ENCODE data around the gene THTPA.

THTPA gene

DNA sequence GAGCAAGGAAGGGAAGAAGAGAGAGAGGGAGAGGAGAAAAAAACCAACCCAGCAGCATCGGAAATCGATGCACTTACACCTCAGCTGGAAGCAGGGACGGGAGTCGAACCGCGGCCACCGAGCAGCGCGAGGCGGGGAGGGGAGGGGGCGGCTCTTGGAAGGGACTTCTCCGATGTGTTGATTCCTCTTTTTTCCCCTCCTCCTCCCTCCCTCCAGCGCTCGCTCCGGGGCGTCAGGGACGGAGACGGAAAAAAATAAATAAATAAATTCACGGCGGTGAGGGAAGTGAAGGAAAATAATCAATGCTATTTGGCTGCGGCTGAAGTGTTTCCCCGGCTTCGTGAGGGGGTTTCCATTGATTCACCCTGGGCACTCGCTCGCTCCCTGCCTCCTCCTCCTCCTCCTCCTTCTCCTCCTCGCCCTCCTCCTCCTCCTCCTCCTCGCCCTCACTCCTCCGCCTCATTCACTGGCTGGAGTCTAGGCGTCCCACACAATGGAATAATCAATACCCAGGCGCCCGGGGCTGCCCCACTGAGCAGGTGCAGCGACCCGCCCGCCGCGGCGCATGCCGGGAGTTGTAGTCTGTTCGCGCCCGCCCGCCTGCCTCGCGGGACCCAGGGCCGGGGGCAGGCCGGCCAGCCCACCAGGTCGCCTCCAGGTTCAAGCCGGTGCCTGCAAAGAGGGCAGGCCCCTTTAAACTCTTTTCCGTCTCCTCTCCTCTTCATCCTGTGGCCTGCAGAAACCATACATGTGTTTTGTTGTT, 4.6 kb upstream of the THTPA start, which contains the start of gene ZFHX2:
Gene ZFHX2 (minus strand): TSS at position 500 of the 763 bp plus-strand sequence. CDS start 16,440 bp downstream, outside the sequence.
- peak; percentile 45 to 52 for DNase-seq (ENCODE audit: low read depth in 2 of 2)

DNA sequence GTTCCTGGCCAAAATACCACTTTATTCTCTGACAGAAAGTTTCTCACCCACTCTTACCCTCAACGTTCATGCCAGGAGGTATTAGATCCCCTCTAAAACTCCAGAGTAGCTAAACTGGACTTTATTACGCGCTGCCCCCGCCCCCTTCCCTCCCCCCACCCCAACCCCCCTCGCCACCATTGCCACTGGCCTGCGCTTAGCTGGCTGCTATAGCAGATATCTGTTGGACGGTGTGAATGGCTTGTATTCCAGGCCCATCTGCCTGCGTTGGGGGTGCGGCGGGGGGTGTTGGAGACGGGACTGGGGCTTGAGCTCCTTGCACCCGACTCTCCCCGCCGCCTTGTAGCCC, 564 bp upstream of the THTPA start:
- no peak for DNase-seq (ENCODE audit: low read depth in 2 of 2)

DNA sequence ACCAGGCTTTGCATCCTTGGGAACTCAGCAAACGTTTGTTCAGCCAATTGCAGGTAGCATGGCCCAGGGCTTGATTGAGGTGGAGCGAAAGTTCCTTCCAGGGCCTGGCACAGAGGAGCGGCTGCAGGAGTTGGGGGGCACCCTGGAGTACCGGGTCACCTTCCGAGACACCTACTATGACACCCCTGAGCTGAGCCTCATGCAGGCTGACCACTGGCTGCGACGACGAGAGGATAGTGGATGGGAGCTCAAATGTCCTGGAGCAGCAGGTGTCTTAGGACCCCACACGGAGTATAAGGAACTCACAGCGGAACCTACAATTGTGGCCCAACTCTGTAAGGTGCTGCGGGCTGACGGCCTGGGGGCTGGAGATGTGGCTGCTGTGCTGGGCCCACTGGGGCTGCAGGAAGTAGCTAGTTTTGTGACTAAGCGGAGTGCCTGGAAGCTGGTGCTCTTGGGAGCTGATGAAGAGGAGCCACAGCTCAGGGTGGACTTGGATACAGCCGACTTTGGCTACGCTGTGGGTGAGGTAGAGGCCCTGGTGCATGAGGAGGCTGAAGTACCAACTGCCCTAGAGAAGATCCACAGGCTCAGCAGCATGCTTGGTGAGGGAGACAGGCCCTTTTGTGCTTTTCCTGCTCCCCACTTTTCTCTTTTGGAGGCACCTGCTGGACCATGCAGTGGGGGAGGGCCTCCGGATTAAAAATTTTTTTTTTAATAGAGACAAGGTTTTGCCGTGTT, 799 bp downstream of the THTPA start:
- no peak for DNase-seq (ENCODE audit: low read depth in 2 of 2)

DNA sequence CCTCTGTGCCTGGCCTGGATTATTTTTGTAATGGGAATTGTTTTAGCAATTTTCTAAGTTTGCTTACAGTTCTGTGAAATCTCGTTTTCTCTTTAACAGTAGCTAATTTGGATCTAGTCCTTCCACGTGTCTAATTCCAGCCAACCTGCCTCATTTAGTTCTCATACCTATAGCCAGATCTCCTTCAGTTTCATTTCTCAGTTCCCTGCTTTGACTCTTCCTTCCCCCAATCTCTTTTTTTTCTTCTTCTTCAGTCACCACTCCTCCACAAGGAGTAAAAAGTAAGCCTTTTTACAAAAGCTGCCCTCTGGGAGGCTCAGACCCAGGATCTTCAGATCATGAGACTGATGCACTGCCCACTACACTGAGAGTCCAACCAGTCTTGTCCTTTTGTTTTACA, 1.4 kb downstream of the THTPA start:
- DNase-seq (ENCODE audit: low read depth in 2 of 2): no peak

DNA sequence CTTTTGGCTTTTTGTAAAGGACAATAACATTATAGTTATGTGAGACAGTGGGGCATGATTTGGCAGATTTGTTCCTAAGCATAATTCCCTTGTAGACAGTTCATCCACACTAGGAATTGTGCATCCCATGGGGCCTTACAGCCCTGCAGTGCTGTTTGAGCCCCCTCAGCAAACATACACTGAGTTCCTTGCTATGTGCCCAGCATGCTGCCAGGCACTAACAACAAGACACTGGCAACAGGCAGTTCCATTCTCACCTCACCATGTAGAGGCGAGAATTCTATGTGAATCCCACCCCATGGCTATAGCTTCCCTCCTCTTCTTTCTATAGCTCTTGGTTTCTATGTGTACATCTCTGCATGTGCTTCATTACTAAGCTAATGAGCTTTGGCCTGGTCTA, 1.9 kb downstream of the THTPA start:
- no peak for DNase-seq (ENCODE audit: low read depth in 2 of 2)

DNA sequence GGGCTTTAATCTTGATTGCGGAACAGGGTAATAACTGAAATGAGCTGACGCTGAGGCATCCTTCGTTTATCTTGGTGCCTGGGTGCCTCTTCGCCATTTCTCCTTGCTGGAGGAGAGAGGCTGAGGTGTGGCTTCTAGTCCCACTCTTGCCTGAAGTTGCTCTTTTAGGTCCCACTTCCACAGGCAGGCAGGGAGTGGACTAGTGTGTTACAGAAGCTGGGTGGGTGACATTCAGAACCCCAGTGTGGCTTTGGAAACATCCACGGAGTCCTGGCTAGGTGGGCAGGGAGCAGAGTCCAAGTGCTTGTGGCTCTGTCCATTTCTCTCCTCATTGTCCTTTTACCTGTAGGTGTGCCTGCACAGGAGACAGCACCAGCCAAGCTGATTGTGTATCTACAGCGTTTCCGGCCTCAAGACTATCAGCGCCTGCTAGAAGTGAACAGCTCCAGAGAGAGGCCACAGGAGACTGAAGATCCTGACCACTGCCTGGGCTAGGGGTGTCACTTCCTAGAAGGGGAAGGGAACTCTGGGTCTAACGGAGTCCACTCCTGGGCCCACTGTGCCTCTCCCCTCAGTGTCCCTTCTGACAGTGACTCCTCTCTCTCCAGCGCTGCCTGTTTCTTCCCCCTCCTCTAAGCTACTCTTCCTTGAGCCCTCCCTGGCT, 2.4 kb downstream of the THTPA start:
- DNase-seq (ENCODE audit: low read depth in 2 of 2): no peak

DNA sequence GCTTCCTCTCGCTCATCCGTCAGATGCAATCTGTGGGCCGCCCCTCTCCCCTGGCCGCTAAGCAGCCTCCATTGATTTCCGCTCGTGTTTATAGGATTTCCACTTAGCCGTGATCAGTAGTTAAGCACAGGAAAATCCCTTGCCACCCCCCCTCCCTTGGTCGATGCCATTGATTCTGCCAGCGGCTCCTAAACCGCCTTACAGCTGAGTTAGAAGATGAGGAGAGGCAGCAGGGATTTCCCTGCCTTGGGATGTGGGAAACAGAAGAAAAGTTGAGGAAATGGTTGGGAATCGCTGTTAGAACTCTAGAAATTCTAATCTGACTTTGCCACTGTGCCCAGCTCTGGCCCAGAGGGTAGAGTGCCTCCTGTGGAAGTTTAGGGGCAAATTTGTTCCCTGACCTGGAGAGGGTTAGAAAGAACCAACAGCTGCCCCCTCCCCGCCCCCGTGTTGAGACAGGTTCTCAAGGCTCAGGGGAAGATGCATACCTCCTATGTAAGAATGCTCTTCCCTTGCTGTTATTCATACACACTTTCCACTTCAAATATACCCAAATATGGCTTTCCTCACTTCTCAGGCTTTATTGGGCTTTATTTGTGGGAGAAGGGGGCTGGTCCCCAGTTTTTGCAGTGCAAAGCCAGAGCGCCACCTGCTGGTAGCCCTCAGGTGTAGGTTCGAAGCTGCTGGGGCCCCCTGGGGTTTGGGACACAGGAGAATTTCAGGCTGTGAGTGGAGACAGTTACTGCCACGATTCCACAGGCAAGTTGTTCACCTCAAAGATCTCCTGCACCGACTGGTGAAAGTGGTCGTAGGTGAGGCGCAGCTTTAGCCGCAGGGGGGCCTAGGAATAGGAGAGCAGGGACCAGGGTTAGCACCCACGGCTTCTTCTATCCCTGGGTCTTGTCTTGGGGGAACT, 3.2 kb downstream of the THTPA start:
- DNase-seq (ENCODE audit: low read depth in 2 of 2): peak in 1 of 2 donors; percentile 51

DNA sequence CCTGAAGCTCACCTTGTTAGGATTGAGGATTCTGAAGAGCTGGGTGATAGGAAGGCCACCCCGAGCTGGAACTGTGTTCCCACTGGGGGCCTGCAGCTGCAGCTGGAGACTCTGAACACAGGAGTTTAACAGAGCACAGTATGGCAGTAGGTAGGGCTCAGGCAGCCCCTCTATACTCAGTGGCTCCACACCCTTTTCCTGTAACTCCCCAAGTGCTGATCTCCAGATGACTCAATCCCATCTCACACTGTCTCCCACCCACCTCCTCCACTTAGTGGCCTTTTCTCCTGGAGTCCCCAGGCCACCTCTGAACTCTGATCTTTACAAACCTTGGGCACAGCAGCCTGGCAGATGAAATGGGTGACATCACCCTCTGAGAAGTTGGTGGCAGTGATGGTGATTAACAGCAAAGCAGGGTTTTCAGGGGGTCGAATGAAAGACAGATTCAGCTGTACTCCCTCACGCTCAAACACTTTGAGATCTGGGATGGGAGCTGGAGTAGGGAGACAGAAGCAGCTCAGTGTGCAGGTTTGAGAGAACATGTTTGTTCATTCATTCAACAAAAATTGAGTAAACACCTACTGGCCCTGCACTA, 4.0 kb downstream of the THTPA start:
- DNase-seq (ENCODE audit: low read depth in 2 of 2): no peak

DNA sequence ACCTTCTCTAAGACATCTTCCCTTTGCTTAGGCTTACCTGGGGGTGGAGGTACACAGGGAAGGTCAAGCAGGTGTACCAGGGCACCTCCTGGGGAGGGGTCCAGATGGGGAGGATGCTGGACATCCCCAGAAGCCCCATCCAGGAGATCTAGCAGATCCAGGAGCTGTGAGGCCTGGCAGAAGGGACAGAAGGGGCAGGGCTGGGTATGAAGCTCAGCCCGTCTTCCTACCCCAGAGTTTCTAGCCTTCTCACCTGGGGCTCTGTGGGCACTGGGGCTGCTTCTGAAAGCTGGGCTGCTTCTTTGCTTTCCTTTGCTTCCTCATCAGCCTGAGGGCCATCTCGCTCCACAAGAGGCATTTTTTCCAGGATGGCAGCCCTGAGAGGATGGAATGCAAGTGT, 5.2 kb downstream of the THTPA start:
- no peak for DNase-seq (ENCODE audit: low read depth in 2 of 2)

DNA sequence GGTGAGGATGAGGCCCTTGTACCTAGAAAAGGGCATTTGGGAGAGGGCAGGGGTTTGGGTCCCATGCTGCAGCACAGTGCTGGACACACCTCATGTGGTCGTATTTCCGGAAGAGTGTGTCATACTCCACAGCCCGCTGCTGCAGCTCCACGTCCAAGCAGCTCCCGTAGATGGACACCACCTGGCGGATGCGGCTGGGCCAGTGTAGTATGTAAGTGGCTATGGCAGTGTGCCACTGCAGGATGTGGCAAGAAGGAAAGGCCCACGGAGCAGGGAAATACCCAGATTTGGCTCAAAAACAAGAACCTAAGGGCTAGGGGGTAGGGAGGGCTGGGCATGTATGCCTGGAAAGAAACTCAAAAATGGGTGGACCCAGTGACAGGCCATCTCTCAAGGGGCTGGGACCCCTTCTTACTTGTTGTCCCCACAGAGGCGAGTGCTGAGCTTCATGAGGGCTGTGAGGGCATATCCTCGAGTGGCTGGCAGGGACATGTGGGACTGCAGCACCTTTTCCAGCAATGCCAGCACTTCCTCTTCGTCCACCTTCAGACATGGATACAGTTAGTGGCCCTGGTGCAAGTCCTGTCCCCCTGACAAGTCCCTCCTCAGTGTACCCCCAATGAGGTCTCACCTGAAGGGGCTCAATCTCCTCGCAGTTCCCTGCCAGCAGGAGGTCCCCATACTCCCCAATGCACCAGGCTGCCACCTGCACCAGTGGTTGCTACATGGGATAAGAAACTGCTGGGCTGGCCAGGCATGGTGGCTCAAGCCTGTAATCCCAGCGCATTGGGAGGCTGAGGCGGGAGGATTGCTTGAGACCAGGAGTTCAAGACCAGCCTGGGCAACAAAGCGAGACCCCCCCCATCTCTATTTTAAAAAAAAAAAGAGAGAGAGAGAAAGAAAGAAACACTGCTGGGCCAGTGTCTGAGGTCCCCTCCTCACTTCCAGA, 6.1 kb downstream of the THTPA start:
- DNase-seq (ENCODE audit: low read depth in 2 of 2): no peak

DNA sequence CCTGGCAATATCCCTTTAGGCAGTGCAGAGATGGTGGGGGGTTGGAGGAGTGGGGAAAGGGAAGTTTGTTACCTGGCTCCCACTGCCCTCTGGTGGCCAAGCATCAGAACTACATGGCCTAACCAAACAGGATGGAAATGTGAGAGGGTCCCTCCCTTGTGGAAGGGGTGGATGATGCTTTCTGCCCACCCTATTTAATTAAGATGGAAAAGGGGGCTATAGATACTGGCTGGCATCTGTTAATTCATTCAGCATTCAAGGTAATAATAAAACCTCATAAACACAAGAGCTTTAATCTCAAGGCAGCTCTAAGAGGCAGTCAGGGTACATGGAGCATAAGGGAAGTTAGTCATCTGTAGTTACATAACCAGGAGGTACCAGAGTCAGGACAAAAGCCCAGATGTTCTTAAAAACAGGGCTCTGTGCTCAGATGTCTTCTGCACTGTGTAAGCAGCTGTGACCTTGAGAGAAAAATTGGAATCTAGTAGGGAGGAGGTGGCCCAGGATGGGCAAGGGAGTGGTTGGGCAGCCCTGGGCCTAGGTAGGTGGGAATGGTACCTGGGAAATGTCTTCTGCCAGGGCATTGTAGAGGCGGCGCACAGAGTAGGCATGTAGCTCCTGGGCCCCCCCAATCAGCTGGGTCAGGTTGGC, 6.9 kb downstream of the THTPA start:
- peak in 1 of 2 donors; percentile 41 for DNase-seq (ENCODE audit: low read depth in 2 of 2)

DNA sequence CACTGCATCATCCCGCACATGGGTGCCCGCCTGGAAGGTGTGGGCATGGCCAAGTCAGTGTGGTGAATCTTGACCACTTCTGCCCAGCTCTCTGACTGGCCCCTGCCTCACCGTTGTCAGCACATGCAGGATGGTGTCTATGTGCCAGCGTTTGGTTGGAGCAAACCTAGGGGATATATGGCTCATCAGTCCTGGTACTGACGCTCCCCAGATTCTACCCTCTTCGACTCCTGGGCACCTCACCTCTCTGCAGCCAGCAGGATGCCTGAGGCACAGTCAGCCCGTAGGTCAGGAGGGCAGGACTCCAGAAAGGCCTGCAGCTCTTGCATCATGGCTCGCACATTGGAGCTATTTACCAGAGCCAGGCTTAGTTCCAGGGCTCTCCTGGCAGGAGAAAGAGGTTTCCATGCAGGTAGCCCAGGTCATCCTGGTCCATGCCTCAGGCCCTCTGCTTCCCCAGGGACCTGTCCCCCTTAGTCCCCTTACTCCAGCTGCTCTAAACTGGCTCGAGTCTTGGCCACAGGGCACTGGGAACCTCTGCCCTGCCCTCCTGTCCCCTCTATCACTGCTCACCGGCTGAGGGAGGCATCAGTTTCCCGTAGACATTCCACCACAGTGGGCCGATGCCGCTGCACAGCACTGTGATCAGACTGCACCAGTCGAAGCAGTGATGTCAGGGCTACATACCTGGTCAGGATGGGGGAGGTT, 7.6 kb downstream of the THTPA start:
- DNase-seq (ENCODE audit: low read depth in 2 of 2): no peak

DNA sequence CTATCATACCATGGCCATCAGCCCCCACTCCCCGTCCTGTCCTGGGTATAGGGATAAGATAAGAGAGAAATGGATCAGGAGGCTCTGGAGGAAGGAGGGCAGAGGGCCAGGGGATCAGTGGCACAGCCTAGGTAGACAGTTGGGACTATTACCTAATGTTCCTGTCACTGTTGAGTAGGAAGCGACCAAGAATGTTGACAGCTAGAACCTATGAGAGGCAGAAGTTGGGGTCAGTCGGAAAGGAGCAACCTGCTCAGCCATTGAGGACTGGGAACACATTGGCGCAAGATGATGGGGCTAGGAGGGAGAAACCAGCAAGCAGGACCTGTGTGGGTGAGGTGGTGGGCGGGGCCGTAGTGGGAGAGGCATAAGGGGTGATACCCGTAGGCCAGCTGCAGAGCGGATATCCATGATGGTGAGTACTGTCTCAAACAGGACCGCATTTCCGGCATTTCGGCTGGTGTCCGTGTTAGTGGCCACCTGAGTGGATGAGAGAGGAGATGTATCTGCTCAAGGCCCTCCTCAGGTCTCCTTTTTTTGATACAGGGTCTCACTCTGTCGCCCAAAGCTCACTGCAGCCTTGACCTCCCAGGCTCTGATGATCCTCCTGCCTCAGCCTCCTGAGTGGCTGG, 8.2 kb downstream of the THTPA start:
- DNase-seq (ENCODE audit: low read depth in 2 of 2): no peak

DNA sequence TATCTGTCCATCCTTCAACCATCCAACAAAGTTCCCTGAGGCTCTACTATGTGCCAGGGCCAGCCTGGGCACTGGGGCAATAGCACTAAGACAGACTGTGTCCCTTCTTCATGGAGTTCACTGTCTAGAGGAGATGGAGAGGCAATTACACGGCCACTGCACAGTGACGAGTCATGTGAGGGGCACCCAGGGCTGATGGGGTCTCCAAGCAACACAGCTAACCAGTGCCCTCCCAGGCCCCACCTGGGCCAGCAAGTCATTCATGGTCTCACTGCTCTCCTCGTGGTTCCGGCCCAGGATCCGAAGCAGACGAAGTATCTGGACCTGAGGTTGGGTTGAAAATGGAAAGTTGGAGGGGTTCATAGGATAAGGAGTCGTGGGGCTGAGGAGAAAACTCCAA, 8.8 kb downstream of the THTPA start:
- DNase-seq (ENCODE audit: low read depth in 2 of 2): no peak

DNA sequence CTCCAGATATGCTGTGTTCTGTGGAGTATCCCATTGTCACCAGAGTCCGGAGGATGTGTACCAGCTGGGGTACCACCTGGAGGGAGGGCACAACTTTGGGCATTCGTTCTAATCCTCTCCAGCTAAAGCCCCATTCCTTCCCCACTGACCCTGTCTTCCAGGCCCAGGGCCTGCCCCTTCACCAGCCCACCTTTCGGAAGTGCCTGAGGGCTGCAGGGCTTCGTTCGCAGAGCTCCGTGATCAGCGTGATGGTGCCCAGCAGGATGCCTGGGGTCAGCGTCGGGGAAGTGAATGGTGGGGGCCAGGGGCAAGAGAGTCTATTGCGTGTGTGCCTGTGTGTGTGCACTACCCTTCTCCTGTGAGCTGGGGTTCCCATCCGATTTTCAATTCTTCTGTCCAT, 9.6 kb downstream of the THTPA start:
- DNase-seq (ENCODE audit: low read depth in 2 of 2): no peak

DNA sequence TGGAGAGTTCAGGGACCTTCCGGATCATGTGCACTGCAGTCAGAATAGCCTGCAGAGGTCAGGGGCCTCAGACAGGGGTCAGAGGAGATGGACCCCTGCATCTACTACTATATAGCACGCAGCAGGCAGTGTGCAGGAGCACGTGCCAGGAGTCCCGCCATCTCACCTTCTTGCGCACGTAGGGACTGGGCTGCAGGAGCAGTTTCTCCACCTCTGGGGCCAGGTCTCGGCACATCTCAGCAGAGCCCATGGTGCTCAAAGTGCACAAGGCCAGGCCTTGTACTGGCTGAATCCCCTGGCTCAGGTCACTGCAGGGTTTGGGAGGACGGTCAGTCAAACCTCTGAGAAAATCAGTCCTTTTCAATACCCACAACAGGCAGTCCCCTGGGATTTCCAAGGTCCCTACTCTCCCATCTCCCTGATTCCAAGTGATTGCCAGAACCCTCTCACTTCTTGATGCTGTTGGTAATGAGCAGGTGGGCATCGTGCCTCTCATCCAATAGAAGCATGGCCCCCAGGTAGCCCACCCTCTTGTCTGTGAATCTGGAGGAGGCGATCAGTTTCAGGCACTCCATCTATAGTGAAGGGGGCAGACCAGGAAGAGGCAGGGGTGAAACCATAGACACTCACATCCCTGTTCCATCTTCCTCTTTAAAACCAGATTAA, 10.2 kb downstream of the THTPA start:
- no peak for DNase-seq (ENCODE audit: low read depth in 2 of 2)

DNA sequence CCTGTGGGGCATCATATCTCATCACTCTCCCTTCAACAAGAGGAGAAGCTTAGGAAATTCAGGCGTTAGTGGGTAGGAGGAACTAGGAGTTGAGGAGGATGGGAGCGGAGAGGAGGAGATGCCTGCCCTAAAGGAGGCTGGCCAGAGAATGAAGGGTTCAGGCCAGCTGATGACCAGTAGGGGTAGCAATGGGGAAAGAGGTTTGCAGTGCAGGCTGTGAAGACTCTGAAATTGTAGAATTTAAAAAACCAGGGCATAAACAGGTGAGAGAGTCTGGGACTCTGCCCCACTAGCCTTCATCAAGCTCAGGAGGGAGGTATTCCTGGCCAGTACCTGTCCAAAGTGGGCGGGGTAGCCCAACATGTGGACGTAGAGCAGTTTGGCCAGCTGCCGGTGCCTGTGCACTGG, 10.7 kb downstream of the THTPA start:
- no peak for DNase-seq (ENCODE audit: low read depth in 2 of 2)

All from stimulated activated CD8-positive, alpha-beta memory T cell treated with anti-CD3 and anti-CD28 coated beads, Interleukin-7, amount 100 ng/mL, for 1 hour (primary cell).